ENCODE results near the gene HIPK4. TPM values are rescaled to one million over a fixed set of nuclear protein-coding genes. Genes with fewer than 3 reads are reported as not detected.
A peak's percentile ranks its signal among the peaks of the same experiment; 100 is the strongest.

HIPK4 gene
- total and polyA plus RNA-seq, 9 of the 15 experiments (the other 6 are each of a cell fraction or from before 2014, with no cell fraction given) = 0.06 to 0.09 TPM; not detected in 7

- TF ChIP-seq, protein P1, sequence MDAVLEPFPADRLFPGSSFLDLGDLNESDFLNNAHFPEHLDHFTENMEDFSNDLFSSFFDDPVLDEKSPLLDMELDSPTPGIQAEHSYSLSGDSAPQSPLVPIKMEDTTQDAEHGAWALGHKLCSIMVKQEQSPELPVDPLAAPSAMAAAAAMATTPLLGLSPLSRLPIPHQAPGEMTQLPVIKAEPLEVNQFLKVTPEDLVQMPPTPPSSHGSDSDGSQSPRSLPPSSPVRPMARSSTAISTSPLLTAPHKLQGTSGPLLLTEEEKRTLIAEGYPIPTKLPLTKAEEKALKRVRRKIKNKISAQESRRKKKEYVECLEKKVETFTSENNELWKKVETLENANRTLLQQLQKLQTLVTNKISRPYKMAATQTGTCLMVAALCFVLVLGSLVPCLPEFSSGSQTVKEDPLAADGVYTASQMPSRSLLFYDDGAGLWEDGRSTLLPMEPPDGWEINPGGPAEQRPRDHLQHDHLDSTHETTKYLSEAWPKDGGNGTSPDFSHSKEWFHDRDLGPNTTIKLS (IDR thresholded peaks at IDR 0.05; ENCODE audit: borderline replicate concordance, low read depth) = no peak
- TF ChIP-seq ZNF507 (tag; conservative IDR thresholded peaks at IDR 0.05) (no peak), NELFE (IDR thresholded peaks at IDR 0.05; ENCODE audit: insufficient read depth, insufficient read length) (no peak), HNRNPL (IDR thresholded peaks at IDR 0.05; ENCODE audit: low read depth, low read length) (no peak), ZNF239 (CRISPR knock-in tag; IDR thresholded peaks at IDR 0.05) (no peak), ILK (tag; IDR thresholded peaks at IDR 0.05; ENCODE audit: borderline replicate concordance, low read depth) (no peak), FOXA3 (CRISPR knock-in tag; conservative IDR thresholded peaks at IDR 0.05 in 1 of 2, IDR thresholded peaks at IDR 0.05 in 1 of 2) (no peak), ZNF316 (IDR thresholded peaks at IDR 0.05) (no peak), ZNF224 (CRISPR knock-in tag; IDR thresholded peaks at IDR 0.05) (no peak), E2F6 (IDR thresholded peaks at IDR 0.05; ENCODE audit: borderline replicate concordance in 1 of 2, extremely low read depth in 1 of 2, insufficient read depth in 1 of 2, insufficient read length in 1 of 2, low read depth in 1 of 2, low read length in 1 of 2, poor library complexity in 1 of 2, severe bottlenecking in 1 of 2) (no peak), SMARCB1 (IDR thresholded peaks at IDR 0.05; ENCODE audit: insufficient read length, low read depth) (no peak), CCNT2 (IDR thresholded peaks at IDR 0.05; ENCODE audit: borderline replicate concordance, extremely low read depth, insufficient read length, low read depth, low read length) (no peak), NFATC3 (IDR thresholded peaks at IDR 0.05) (no peak)
- TF ChIP-seq, protein P2, sequence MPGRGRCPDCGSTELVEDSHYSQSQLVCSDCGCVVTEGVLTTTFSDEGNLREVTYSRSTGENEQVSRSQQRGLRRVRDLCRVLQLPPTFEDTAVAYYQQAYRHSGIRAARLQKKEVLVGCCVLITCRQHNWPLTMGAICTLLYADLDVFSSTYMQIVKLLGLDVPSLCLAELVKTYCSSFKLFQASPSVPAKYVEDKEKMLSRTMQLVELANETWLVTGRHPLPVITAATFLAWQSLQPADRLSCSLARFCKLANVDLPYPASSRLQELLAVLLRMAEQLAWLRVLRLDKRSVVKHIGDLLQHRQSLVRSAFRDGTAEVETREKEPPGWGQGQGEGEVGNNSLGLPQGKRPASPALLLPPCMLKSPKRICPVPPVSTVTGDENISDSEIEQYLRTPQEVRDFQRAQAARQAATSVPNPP (IDR thresholded peaks at IDR 0.05; ENCODE audit: borderline replicate concordance, insufficient read depth, insufficient read length) = no peak
- TF ChIP-seq, protein P3, sequence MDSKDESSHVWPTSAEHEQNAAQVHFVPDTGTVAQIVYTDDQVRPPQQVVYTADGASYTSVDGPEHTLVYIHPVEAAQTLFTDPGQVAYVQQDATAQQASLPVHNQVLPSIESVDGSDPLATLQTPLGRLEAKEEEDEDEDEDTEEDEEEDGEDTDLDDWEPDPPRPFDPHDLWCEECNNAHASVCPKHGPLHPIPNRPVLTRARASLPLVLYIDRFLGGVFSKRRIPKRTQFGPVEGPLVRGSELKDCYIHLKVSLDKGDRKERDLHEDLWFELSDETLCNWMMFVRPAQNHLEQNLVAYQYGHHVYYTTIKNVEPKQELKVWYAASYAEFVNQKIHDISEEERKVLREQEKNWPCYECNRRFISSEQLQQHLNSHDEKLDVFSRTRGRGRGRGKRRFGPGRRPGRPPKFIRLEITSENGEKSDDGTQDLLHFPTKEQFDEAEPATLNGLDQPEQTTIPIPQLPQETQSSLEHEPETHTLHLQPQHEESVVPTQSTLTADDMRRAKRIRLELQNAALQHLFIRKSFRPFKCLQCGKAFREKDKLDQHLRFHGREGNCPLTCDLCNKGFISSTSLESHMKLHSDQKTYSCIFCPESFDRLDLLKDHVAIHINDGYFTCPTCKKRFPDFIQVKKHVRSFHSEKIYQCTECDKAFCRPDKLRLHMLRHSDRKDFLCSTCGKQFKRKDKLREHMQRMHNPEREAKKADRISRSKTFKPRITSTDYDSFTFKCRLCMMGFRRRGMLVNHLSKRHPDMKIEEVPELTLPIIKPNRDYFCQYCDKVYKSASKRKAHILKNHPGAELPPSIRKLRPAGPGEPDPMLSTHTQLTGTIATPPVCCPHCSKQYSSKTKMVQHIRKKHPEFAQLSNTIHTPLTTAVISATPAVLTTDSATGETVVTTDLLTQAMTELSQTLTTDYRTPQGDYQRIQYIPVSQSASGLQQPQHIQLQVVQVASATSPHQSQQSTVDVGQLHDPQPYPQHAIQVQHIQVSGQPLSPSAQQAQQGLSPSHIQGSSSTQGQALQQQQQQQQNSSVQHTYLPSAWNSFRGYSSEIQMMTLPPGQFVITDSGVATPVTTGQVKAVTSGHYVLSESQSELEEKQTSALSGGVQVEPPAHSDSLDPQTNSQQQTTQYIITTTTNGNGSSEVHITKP (IDR thresholded peaks at IDR 0.05; ENCODE audit: partially characterized antibody) = no peak
- TF ChIP-seq, protein P4, sequence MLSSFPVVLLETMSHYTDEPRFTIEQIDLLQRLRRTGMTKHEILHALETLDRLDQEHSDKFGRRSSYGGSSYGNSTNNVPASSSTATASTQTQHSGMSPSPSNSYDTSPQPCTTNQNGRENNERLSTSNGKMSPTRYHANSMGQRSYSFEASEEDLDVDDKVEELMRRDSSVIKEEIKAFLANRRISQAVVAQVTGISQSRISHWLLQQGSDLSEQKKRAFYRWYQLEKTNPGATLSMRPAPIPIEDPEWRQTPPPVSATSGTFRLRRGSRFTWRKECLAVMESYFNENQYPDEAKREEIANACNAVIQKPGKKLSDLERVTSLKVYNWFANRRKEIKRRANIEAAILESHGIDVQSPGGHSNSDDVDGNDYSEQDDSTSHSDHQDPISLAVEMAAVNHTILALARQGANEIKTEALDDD (IDR thresholded peaks at IDR 0.05) = peak; percentile 66
- TF ChIP-seq, protein P5, sequence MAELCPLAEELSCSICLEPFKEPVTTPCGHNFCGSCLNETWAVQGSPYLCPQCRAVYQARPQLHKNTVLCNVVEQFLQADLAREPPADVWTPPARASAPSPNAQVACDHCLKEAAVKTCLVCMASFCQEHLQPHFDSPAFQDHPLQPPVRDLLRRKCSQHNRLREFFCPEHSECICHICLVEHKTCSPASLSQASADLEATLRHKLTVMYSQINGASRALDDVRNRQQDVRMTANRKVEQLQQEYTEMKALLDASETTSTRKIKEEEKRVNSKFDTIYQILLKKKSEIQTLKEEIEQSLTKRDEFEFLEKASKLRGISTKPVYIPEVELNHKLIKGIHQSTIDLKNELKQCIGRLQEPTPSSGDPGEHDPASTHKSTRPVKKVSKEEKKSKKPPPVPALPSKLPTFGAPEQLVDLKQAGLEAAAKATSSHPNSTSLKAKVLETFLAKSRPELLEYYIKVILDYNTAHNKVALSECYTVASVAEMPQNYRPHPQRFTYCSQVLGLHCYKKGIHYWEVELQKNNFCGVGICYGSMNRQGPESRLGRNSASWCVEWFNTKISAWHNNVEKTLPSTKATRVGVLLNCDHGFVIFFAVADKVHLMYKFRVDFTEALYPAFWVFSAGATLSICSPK (IDR thresholded peaks at IDR 0.05; ENCODE audit: borderline replicate concordance) = no peak
Measured at GRCh38 chr19:40363069-40363468, 26.9 kb downstream of the HIPK4 start (continued).

Data from K562 (cell line).